GM03348 (cell line): Measurements from ENCODE around the gene GOLGA6C.
"Not testable (repeated sequence)": the region's sequence is repeated elsewhere in the genome, so short reads cannot be mapped to it uniquely, and the experiment has no call there.

Experiments
- DNase-seq: peaks from one replicate; pipeline ENCODE4 v3.0.0; 2012; ENCODE audit warnings: low spot score

Gene GOLGA6C

GRCh38 chr15:75258034-75258433, at the start of gene GOLGA6C:
TSS of gene GOLGA6C (plus strand) at chr15:75258334. CDS start at chr15:75258599, 265 bp downstream.
- not testable (repeated sequence) for DNase-seq

- no peak for DNase-seq
These were observed 49.4 kb upstream of the GOLGA6C start for GRCh38 chr15:75208501-75209288.

GRCh38 chr15:75209289-75209676, 48.9 kb upstream of the GOLGA6C start:
- no peak for DNase-seq

- DNase-seq: no peak
These were observed 47.3 kb upstream of the GOLGA6C start for GRCh38 chr15:75210811-75211230.

GRCh38 chr15:75211436-75212199, 46.5 kb upstream of the GOLGA6C start:
- no peak for DNase-seq

- DNase-seq: no peak
These were observed 45.8 kb upstream of the GOLGA6C start for GRCh38 chr15:75212200-75212858.

GRCh38 chr15:75213212-75213767, 44.8 kb upstream of the GOLGA6C start:
- no peak for DNase-seq

GRCh38 chr15:75213768-75214221, 44.3 kb upstream of the GOLGA6C start:
- no peak for DNase-seq

- no peak for DNase-seq
These were observed 43.6 kb upstream of the GOLGA6C start for GRCh38 chr15:75214293-75215096.

- no peak for DNase-seq
These were observed 42.8 kb upstream of the GOLGA6C start for GRCh38 chr15:75215107-75216004.

GRCh38 chr15:75217012-75217411, 41.1 kb upstream of the GOLGA6C start:
- DNase-seq: no peak

- DNase-seq: not testable (repeated sequence)
These were observed 40.6 kb upstream of the GOLGA6C start for GRCh38 chr15:75217574-75217973.

GRCh38 chr15:75219507-75219929, 38.6 kb upstream of the GOLGA6C start:
- not testable (repeated sequence) for DNase-seq

- no peak for DNase-seq
These were observed 34.4 kb upstream of the GOLGA6C start for GRCh38 chr15:75223688-75224087.

- DNase-seq: no peak
These were observed 33.9 kb upstream of the GOLGA6C start for GRCh38 chr15:75224281-75224680.

GRCh38 chr15:75225102-75225836, 32.9 kb upstream of the GOLGA6C start:
- not testable (repeated sequence) for DNase-seq

GRCh38 chr15:75225951-75226732, 32.0 kb upstream of the GOLGA6C start:
- DNase-seq: no peak

- DNase-seq: not testable (repeated sequence)
These were observed 31.0 kb upstream of the GOLGA6C start for GRCh38 chr15:75227112-75227511.
